Neural progenitor cell (in vitro differentiated cells): ENCODE measurements around the gene PCSK5. TPM values are rescaled to one million over a fixed set of nuclear protein-coding genes. Genes with fewer than 3 reads are reported as not detected.

ENCODE experiments used
- DNase-seq: peaks from one replicate; pipeline ENCODE4 v3.0.0-alpha.2; 2016; ENCODE audit warnings: low spot score
- H2AFZ ChIP-seq: fragments of 200-600 bp; sonication (generic); replicated peaks from 2 replicates; pipeline ENCODE4 v1.6.1; 2016; ENCODE audit warnings: antibody characterized with exemption
- H3F3A ChIP-seq: fragments of 200-600 bp; sonication (generic); 2 replicates; pipeline ENCODE4 v1.6.1; 2016; ENCODE audit warnings: antibody characterized with exemption, low read depth
- H3K27ac ChIP-seq: fragments of 200-600 bp; sonication (generic); 2 replicates; pipeline ENCODE4 v1.5.1; 2016; ENCODE audit warnings: mild to moderate bottlenecking
- H3K27me3 ChIP-seq: fragments of 200-600 bp; sonication (generic); 2 replicates; pipeline ENCODE4 v1.6.1; 2016; ENCODE audit warnings: mild to moderate bottlenecking, moderate library complexity
- H3K36me3 ChIP-seq: fragments of 200-600 bp; sonication (generic); 2 replicates; pipeline ENCODE4 v1.5.1; 2016
- H3K4me1 ChIP-seq: fragments of 200-600 bp; sonication (generic); 2 replicates; pipeline ENCODE4 v1.6.1; 2016; ENCODE audit warnings: mixed run types
- H3K4me2 ChIP-seq: fragments of 200-600 bp; sonication (generic); 2 replicates; pipeline ENCODE4 v1.6.1; 2016
- H3K4me3 ChIP-seq: fragments of 200-600 bp; sonication (generic); 2 replicates; pipeline ENCODE4 v1.5.1; 2016
- H3K79me2 ChIP-seq: fragments of 200-600 bp; sonication (generic); 2 replicates; pipeline ENCODE4 v1.6.1; 2016; ENCODE audit warnings: low read depth
- H3K9ac ChIP-seq: fragments of 200-600 bp; sonication (generic); 2 replicates; pipeline ENCODE4 v1.6.1; 2016
- H3K9me3 ChIP-seq: fragments of 200-600 bp; sonication (generic); 2 replicates; pipeline ENCODE4 v1.5.1; 2016; ENCODE audit warnings: low read depth
- H4K20me1 ChIP-seq: fragments of 200-600 bp; sonication (generic); 2 replicates; pipeline ENCODE4 v1.6.1; 2016; ENCODE audit warnings: low read depth
- H3K27ac Mint-ChIP-seq: 3 replicates; pipeline ENCODE4 v1.8.0; 2021; ENCODE audit warnings: mixed read lengths
- H3K27me3 Mint-ChIP-seq: 2 replicates; pipeline ENCODE4 v1.8.0; 2022; ENCODE audit warnings: low read depth, mild to moderate bottlenecking, inconsistent platforms, moderate library complexity, mixed read lengths; ENCODE audit not compliant: insufficient read depth
- H3K36me3 Mint-ChIP-seq: 3 replicates; pipeline ENCODE4 v1.8.0; 2021; ENCODE audit warnings: mixed read lengths
- H3K4me1 Mint-ChIP-seq: 3 replicates; pipeline ENCODE4 v1.8.0; 2021; ENCODE audit warnings: mixed read lengths
- H3K4me3 Mint-ChIP-seq: 3 replicates; pipeline ENCODE4 v1.8.0; 2021; ENCODE audit warnings: mild to moderate bottlenecking, moderate library complexity, mixed read lengths
- H3K9me3 Mint-ChIP-seq: 3 replicates; pipeline ENCODE4 v1.8.0; 2020; ENCODE audit warnings: mixed read lengths
- EZH2 ChIP-seq: fragments of 200-600 bp; sonication (generic); IDR thresholded peaks from 2 replicates; pipeline ENCODE4 v1.6.1; 2017; ENCODE audit warnings: antibody characterized with exemption, mild to moderate bottlenecking, moderate library complexity
- EZH2phosphoT487 ChIP-seq: fragments of 200-600 bp; sonication (generic); IDR thresholded peaks from 2 replicates; pipeline ENCODE4 v1.6.1; 2017; ENCODE audit warnings: antibody characterized with exemption
- total RNA-seq: library from RNA; depleted of rRNA; stranded (reverse); fragments of >200 nt; gene quantifications from 2 replicates; pipeline ENCODE4 v1.2.3, GENCODE V29; 2015; ENCODE audit warnings: low replicate concordance
- TF ChIP-seq, protein P1 (sequence below): fragments of 200-600 bp; sonication (generic); IDR thresholded peaks from 2 replicates; pipeline ENCODE4 v1.5.1; 2017; ENCODE audit warnings: antibody characterized with exemption, mild to moderate bottlenecking

PCSK5 gene
- total RNA-seq, 1 donor from 2014 or later, result 23.4 TPM

DNA sequence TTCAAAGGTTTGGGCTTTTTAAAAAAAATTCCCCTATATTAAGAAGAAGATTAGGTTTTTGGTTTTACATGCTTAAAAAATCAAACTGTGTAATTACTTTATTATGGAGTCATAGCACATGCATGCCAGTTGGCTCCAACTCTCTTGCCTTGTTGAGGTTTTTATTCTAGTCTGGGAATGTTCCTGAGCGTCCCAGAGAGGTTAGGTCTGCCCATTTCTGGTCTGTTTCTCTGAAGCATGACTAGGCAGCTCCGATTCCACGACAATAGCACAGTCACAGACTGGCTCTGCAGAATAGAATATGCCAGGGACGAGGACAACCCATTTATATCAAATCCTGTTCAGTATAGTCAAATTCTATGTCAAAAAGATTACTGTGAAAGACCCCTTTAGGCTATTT, 217.0 kb downstream of the PCSK5 start:
- no peaks in the 10 kb centered on the region for H3K36me3 ChIP-seq
- H3K4me2 ChIP-seq, result no peak overlapping the region
- H3K9me3 Mint-ChIP-seq, result no peaks in the 10 kb centered on the region
- no peak overlapping the region for H3K27ac Mint-ChIP-seq
- H3K27me3 ChIP-seq, result no peaks in the 10 kb centered on the region
- DNase-seq, result no peak
- no peaks in the 10 kb centered on the region for H3K4me1 Mint-ChIP-seq
- peaks cover 20% of the 10 kb centered on the region for H3K36me3 Mint-ChIP-seq
- TF ChIP-seq EZH2phosphoT487 (no peak), EZH2 (no peak)
- TF ChIP-seq, protein P1, sequence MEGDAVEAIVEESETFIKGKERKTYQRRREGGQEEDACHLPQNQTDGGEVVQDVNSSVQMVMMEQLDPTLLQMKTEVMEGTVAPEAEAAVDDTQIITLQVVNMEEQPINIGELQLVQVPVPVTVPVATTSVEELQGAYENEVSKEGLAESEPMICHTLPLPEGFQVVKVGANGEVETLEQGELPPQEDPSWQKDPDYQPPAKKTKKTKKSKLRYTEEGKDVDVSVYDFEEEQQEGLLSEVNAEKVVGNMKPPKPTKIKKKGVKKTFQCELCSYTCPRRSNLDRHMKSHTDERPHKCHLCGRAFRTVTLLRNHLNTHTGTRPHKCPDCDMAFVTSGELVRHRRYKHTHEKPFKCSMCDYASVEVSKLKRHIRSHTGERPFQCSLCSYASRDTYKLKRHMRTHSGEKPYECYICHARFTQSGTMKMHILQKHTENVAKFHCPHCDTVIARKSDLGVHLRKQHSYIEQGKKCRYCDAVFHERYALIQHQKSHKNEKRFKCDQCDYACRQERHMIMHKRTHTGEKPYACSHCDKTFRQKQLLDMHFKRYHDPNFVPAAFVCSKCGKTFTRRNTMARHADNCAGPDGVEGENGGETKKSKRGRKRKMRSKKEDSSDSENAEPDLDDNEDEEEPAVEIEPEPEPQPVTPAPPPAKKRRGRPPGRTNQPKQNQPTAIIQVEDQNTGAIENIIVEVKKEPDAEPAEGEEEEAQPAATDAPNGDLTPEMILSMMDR, result no peak
- no peaks in the 10 kb centered on the region for H3F3A ChIP-seq
- H3K9ac ChIP-seq, result no peak overlapping the region
- H3K4me3 ChIP-seq, result no peak overlapping the region
- H2AFZ ChIP-seq, result no peak overlapping the region
- no peaks in the 10 kb centered on the region for H3K79me2 ChIP-seq
- H3K27me3 Mint-ChIP-seq, result peaks cover 2% of the 10 kb centered on the region
- H3K9me3 ChIP-seq, result no peaks in the 10 kb centered on the region
- no peaks in the 10 kb centered on the region for H3K4me1 ChIP-seq
- H3K4me3 Mint-ChIP-seq, result no peak overlapping the region
- no peaks in the 10 kb centered on the region for H4K20me1 ChIP-seq
- no peak overlapping the region for H3K27ac ChIP-seq

DNA sequence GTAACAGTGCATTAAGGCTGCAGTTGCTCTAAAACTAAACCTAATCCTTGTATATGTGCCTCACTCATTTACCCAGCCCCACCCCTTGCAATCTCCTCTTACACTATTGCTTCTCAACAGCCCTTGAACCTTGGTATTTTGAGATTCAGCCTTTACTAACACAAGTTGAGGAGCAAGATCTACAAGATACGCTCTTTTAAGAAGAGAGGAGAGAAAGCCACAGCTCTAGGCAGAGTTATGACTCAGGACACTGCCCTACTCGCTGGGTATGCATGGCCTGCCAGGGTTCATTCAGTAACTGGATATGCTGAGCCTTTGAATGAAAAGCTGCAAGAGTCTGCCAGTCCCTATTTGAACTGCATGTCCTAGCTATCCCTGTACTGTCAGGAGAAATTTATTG, 219.5 kb downstream of the PCSK5 start:
- Mint-ChIP-seq H3K27ac (no peak overlapping the region), H3K9me3 (no peaks in the 10 kb centered on the region), H3K4me1 (no peaks in the 10 kb centered on the region), H3K36me3 (peaks cover 16% of the 10 kb centered on the region), H3K27me3 (peaks cover 2% of the 10 kb centered on the region), H3K4me3 (no peak overlapping the region)
- Histone ChIP-seq H3K9me3 (no peaks in the 10 kb centered on the region), H4K20me1 (no peaks in the 10 kb centered on the region), H3F3A (no peaks in the 10 kb centered on the region), H3K27me3 (no peaks in the 10 kb centered on the region), H3K4me1 (no peaks in the 10 kb centered on the region), H3K36me3 (no peaks in the 10 kb centered on the region), H3K4me2 (no peak overlapping the region), H3K9ac (no peak overlapping the region), H3K27ac (no peak overlapping the region), H3K79me2 (no peaks in the 10 kb centered on the region), H2AFZ (no peak overlapping the region), H3K4me3 (no peak overlapping the region)
- TF ChIP-seq, protein P1, result no peak
- TF ChIP-seq EZH2, result no peak
- TF ChIP-seq EZH2phosphoT487, result no peak
- DNase-seq, result no peak

DNA sequence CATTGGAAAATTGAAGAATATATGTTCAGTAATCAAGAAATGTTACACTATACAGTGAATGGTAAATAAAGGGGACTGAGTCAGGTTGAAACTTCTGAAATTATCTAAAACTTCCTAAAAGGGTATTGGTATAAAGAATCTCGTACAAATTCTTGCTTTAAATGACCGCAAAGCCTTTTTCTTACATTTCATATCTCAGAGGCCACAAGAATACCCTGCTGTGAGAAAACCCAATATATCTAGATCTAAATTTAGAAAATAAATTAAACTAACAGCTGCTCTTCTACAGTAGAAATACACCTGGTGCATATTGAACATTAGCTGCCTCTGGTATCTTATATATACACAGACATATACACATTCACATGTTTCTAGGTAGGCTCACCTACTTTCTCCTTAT, 221.7 kb downstream of the PCSK5 start:
- H3K4me3 ChIP-seq, result no peak overlapping the region

More for the DNA sequence above, 221.7 kb downstream of the PCSK5 start:
- no peak for DNase-seq
- H3K4me1 ChIP-seq, result no peaks in the 10 kb centered on the region
- H4K20me1 ChIP-seq, result no peaks in the 10 kb centered on the region
- no peak overlapping the region for H2AFZ ChIP-seq
- TF ChIP-seq, protein P1, result no peak
- TF ChIP-seq EZH2phosphoT487 (no peak), EZH2 (no peak)
- Mint-ChIP-seq H3K27me3 (peaks cover 2% of the 10 kb centered on the region), H3K9me3 (no peaks in the 10 kb centered on the region), H3K4me3 (no peak overlapping the region), H3K36me3 (peaks cover 16% of the 10 kb centered on the region), H3K4me1 (no peaks in the 10 kb centered on the region), H3K27ac (no peak overlapping the region)
- H3K27me3 ChIP-seq, result no peaks in the 10 kb centered on the region
- no peaks in the 10 kb centered on the region for H3F3A ChIP-seq
- no peaks in the 10 kb centered on the region for H3K9me3 ChIP-seq
- H3K4me2 ChIP-seq, result no peak overlapping the region
- H3K27ac ChIP-seq, result no peak overlapping the region
- H3K36me3 ChIP-seq, result no peaks in the 10 kb centered on the region
- no peaks in the 10 kb centered on the region for H3K79me2 ChIP-seq
- no peak overlapping the region for H3K9ac ChIP-seq
